Measurements from ENCODE around the gene LAPTM5. TPM values are rescaled to one million over a fixed set of nuclear protein-coding genes. Genes with fewer than 3 reads are reported as not detected.

Gene LAPTM5
- total and polyA plus RNA-seq, 2 donors (not counting 1 experiment from before 2014, with no cell fraction given), result 1,384 to 1,519 TPM

- intact Hi-C loops (cut with micrococcal nuclease), result no loop called here
- Histone ChIP-seq H3K27me3 (replicated peaks in 1 of 4; ENCODE audit: control extremely low read depth in 1 of 4, control insufficient read depth in 3 of 4, insufficient read depth in 4 of 4, low read length in 3 of 4) (no peaks in the 10 kb centered on the region), H3K27ac (ENCODE audit: low read length in 2 of 2) (no peak overlapping the region), H3K79me2 (ENCODE audit: control insufficient read depth, insufficient read depth, low read length) (peaks cover 7% of the 10 kb centered on the region), H3K4me2 (replicated peaks; ENCODE audit: low read depth, low read length, poor library complexity, severe bottlenecking) (no peak overlapping the region), H4K20me1 (ENCODE audit: control insufficient read depth, insufficient read depth, low read length, poor library complexity, severe bottlenecking) (no peaks in the 10 kb centered on the region), H2AFZ (ENCODE audit: insufficient read depth, low read depth, low read length, poor library complexity, severe bottlenecking) (no peak overlapping the region), H3K4me1 (ENCODE audit: control insufficient read depth in 2 of 2, insufficient read depth in 2 of 2, low read length in 2 of 2) (peaks cover 6 to 11% of the 10 kb centered on the region in 2 donors), H3K4me3 (ENCODE audit: control extremely low read depth in 1 of 5, extremely low read depth in 1 of 5, insufficient read depth in 1 of 5, low read depth in 2 of 5, low read length in 4 of 5) (no peak overlapping the region), H3K9me3 (ENCODE audit: control extremely low read depth in 1 of 3, control insufficient read depth in 2 of 3, insufficient read depth in 1 of 3, low read length in 2 of 3) (no peaks in the 10 kb centered on the region), H3K9ac (ENCODE audit: low read length) (no peak overlapping the region), H3K36me3 (replicated peaks in 1 of 2; ENCODE audit: control extremely low read depth in 1 of 2, control insufficient read depth in 1 of 2, extremely low read depth in 1 of 2, insufficient read depth in 2 of 2, low read length in 1 of 2) (no peaks in the 10 kb centered on the region)
- H3K27me3 Mint-ChIP-seq, result no peaks in the 10 kb centered on the region
- H3K4me3 Mint-ChIP-seq, result no peak overlapping the region
- peaks cover 27% of the 10 kb centered on the region for H3K4me1 Mint-ChIP-seq
- ChIA-PET CTCF (interaction anchor here (0.6 to 1.2 kb wide), 4 partner anchors 9 to 791 kb away, joined by 3 to 5 read pairs (median 4); no protein-coding TSS in a partner anchor), POLR2A (interaction anchor here (0.7 to 1.5 kb wide), 2 partner anchors 9 to 232 kb away, joined by 3 read pairs; no protein-coding TSS in a partner anchor)
- H3K9me3 Mint-ChIP-seq (ENCODE audit: insufficient read depth), result no peaks in the 10 kb centered on the region
- no peak for DNase-seq
- ATAC-seq (ENCODE audit: low read depth), result no peak
- TF ChIP-seq EZH2 (IDR thresholded peaks at IDR 0.05; ENCODE audit: borderline replicate concordance, insufficient read depth, low read depth, low read length, poor library complexity, severe bottlenecking), result no peak
- TF ChIP-seq CTCF (IDR thresholded peaks at IDR 0.05), result no peak
- no peak overlapping the region for H3K27ac Mint-ChIP-seq
- WGBS (ENCODE audit: insufficient coverage), result 95% methylated on average over 9 of the region's 10 CpGs
Measured at GRCh38 chr1:30770150-30770549, 12.6 kb upstream of the LAPTM5 start.

- Histone ChIP-seq H3K4me3 (ENCODE audit: control extremely low read depth in 1 of 5, extremely low read depth in 1 of 5, insufficient read depth in 1 of 5, low read depth in 2 of 5, low read length in 4 of 5) (no peak overlapping the region), H3K4me2 (replicated peaks; ENCODE audit: low read depth, low read length, poor library complexity, severe bottlenecking) (no peak overlapping the region), H4K20me1 (ENCODE audit: control insufficient read depth, insufficient read depth, low read length, poor library complexity, severe bottlenecking) (no peaks in the 10 kb centered on the region), H3K9ac (ENCODE audit: low read length) (no peak overlapping the region), H3K36me3 (replicated peaks in 1 of 2; ENCODE audit: control extremely low read depth in 1 of 2, control insufficient read depth in 1 of 2, extremely low read depth in 1 of 2, insufficient read depth in 2 of 2, low read length in 1 of 2) (no peaks in the 10 kb centered on the region), H3K27me3 (replicated peaks in 1 of 4; ENCODE audit: control extremely low read depth in 1 of 4, control insufficient read depth in 3 of 4, insufficient read depth in 4 of 4, low read length in 3 of 4) (no peaks in the 10 kb centered on the region), H3K27ac (ENCODE audit: low read length in 2 of 2) (no peak overlapping the region), H3K79me2 (ENCODE audit: control insufficient read depth, insufficient read depth, low read length) (peaks cover 7% of the 10 kb centered on the region), H2AFZ (ENCODE audit: insufficient read depth, low read depth, low read length, poor library complexity, severe bottlenecking) (no peak overlapping the region), H3K4me1 (ENCODE audit: control insufficient read depth in 2 of 2, insufficient read depth in 2 of 2, low read length in 2 of 2) (peaks cover 6 to 14% of the 10 kb centered on the region in 2 donors), H3K9me3 (ENCODE audit: control extremely low read depth in 1 of 3, control insufficient read depth in 2 of 3, insufficient read depth in 1 of 3, low read length in 2 of 3) (no peaks in the 10 kb centered on the region)
- Mint-ChIP-seq H3K9me3 (ENCODE audit: insufficient read depth) (no peaks in the 10 kb centered on the region), H3K27ac (peak overlapping the region; percentile 56), H3K27me3 (no peaks in the 10 kb centered on the region), H3K4me1 (peaks cover 35% of the 10 kb centered on the region), H3K4me3 (no peak overlapping the region)
- ChIA-PET CTCF (interaction anchor here (0.6 to 4.4 kb wide), 6 partner anchors 9 to 50 kb away, joined by 3 to 29 read pairs (median 4); no protein-coding TSS in a partner anchor), POLR2A (interaction anchor here (0.7 to 1.5 kb wide), 2 partner anchors 8 to 233 kb away, joined by 3 read pairs; no protein-coding TSS in a partner anchor)
- WGBS (ENCODE audit: insufficient coverage), result 73% methylated on average over 16 of the region's 20 CpGs
- TF ChIP-seq CTCF (IDR thresholded peaks at IDR 0.05) (no peak), EZH2 (IDR thresholded peaks at IDR 0.05; ENCODE audit: borderline replicate concordance, insufficient read depth, low read depth, low read length, poor library complexity, severe bottlenecking) (no peak)
- intact Hi-C loops (cut with micrococcal nuclease), result no loop called here
- DNase-seq (no peak), ATAC-seq (ENCODE audit: low read depth) (no peak)
Measured at GRCh38 chr1:30768830-30769718, 11.5 kb upstream of the LAPTM5 start.

All from B cell (primary cell).